Spleen (tissue), 11 donors: ENCODE data around the gene EPHA4. TPM values are rescaled to one million over a fixed set of nuclear protein-coding genes. Genes with fewer than 3 reads are reported as not detected.

Experiments used
- DNase-seq: peaks from one replicate; pipeline ENCODE4 v3.0.0-alpha.2; 2020
- H3K27ac ChIP-seq, 8 donors: fragments of 200-600 bp; sonication (generic) in 7 of 8; 1 replicate in 4 of 8; 2 replicates in 4 of 8; pipeline versions ENCODE4 v1.5.0 to v1.8.0; 2016 to 2021; ENCODE audit warnings: inconsistent platforms in 4 of 8, mild to moderate bottlenecking in 4 of 8, moderate library complexity in 1 of 8
- H3K27me3 ChIP-seq, 7 donors: fragments of 200-600 bp; sonication (generic) in 6 of 7; replicated peaks in 1 of 7; 1 replicate in 4 of 7; 2 replicates in 3 of 7; pipeline versions ENCODE4 v1.5.0 to v1.8.0; 2016 to 2021; ENCODE audit warnings: inconsistent platforms in 3 of 7, mild to moderate bottlenecking in 1 of 7
- H3K36me3 ChIP-seq, 6 donors: fragments of 200-600 bp; sonication (generic) in 5 of 6; 1 replicate in 4 of 6; 2 replicates in 2 of 6; pipeline versions ENCODE4 v1.5.0 to v1.8.0; 2016 to 2021; ENCODE audit warnings: inconsistent platforms in 2 of 6
- H3K4me1 ChIP-seq, 6 donors: fragments of 200-600 bp; sonication (generic) in 5 of 6; 1 replicate in 3 of 6; 2 replicates in 3 of 6; pipeline versions ENCODE4 v1.5.0 to v1.8.0; 2016 to 2021; ENCODE audit warnings: inconsistent platforms in 3 of 6
- H3K4me3 ChIP-seq, 8 donors: fragments of 200-600 bp; sonication (generic) in 7 of 8; 1 replicate in 4 of 8; 2 replicates in 4 of 8; pipeline versions ENCODE4 v1.5.0 to v1.8.0; 2016 to 2021; ENCODE audit warnings: inconsistent platforms in 4 of 8, mild to moderate bottlenecking in 4 of 8, moderate library complexity in 2 of 8
- H3K9me3 ChIP-seq, 8 donors: fragments of 200-600 bp; sonication (generic) in 7 of 8; 1 replicate in 4 of 8; 2 replicates in 4 of 8; pipeline versions ENCODE4 v1.5.0 to v1.8.0; 2016 to 2021; ENCODE audit warnings: inconsistent platforms in 4 of 8
- POLR2A ChIP-seq, 3 donors: fragments of 450-650 bp; IDR thresholded peaks; one replicate each; pipeline ENCODE4 v1.5.1; 2017; ENCODE audit warnings: antibody characterized with exemption in 3 of 3, mild to moderate bottlenecking in 1 of 3
- POLR2AphosphoS5 ChIP-seq, 3 donors: sonication (generic); formaldehyde crosslinking; IDR thresholded peaks; one replicate each; pipeline ENCODE4 v1.5.1; 2017; ENCODE audit warnings: antibody characterized with exemption in 3 of 3
- WGBS, 5 donors: extraction: QIAGEN DNeasy Blood & Tissue Kit in 3 of 5; methylation state at CpG; one replicate each; pipeline versions ENCODE4 v1.1.5 to v1.1.7; 2013 to 2018; 5-methylcytosine and 5-hydroxymethylcytosine counted together
- intact Hi-C: fragments of 100-400 bp; cut with DNase I; formaldehyde crosslinking; loops from one replicate; pipeline ENCODE4 v1.15.0; 2023; ENCODE audit warnings: low total_unique reads
- polyA plus RNA-seq, 3 donors: library from polyadenylated mRNA; stranded (reverse); fragments of 200-250 nt; gene quantifications; one replicate each; pipeline ENCODE4 v1.2.1, GENCODE V29; 2013
- total RNA-seq, 7 donors: library from RNA; depleted of rRNA in 3 of 7; stranded (reverse); fragments of >200 nt in 3 of 7; fragmentation: NEBNext Ultra II Directional in 4 of 7; extraction: Animal tissue kit (Norgen Biotek cat#: 25700) in 4 of 7; gene quantifications; one replicate each; pipeline versions ENCODE4 v1.1.0 to v1.2.1, GENCODE V29; 2016 to 2021
- TF ChIP-seq, protein P1 (sequence below), 11 experiments: fragments of 200-600 bp in 7 of 11; fragments of 450-650 bp in 4 of 11; sonication (generic) in 4 of 11; IDR thresholded peaks in 8 of 11; conservative IDR thresholded peaks in 3 of 11; 1 replicate in 7 of 11; 2 replicates in 4 of 11; pipeline versions ENCODE4 v1.4.0 to v1.8.0; 2016 to 2021; ENCODE audit warnings: antibody characterized with exemption in 11 of 11, inconsistent platforms in 4 of 11, mild to moderate bottlenecking in 1 of 11
- donor health status: healthy with polysubstance abuse.
- donor health status: DM: no; HTN: no; CAD: no; lungs with moderate emphysema.
- donor health status: DM: no; HTN: no; CAD: no.
- donor health status: Bipolar disorder and iron deficiency.
- donor health status: healthy.
- donor health status: DM: no; HTN: no; CAD: no.
- donor health status: DM: yes; HTN: yes; CAD: no.

Gene EPHA4
- total and polyA plus RNA-seq, 10 donors = 0.80 to 21.0 (median 14.0) TPM

DNA sequence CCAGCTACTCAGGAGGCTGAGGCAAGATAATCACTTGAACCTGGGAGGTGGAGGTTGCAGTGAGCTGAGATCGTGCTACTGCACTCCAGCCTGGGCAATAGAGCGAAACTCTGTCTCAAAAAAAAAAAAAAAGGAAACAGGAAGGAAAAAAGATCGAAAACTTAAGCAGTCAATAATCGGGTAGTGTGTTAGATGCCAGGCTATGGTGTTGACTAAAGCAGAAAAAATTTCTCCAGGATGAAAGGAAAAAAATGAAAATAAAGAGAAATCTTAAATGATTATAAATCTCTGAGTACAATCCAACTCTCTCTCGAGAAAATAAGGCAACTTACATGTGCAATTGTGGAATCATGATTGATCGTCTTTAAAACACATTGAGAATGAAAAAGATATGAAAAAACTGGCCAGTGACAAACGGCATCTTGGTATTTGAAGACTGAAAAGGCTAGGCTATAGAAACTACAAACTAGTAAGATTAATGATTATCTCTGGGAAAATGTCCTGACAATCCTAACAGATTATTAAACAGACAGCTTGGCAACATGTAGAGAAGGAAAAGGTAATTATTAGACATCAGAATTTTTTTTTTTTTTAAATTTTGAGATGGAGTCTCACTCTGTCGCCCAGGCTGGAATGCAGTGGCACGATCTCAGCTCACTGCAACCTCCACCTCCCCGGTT lies 16.3 kb upstream of the EPHA4 start:
- Histone ChIP-seq H3K4me3 (no peak overlapping the region), H3K27ac (no peak overlapping the region), H3K27me3 (peaks cover 0 to 12% (median 0%) of the 10 kb centered on the region in 7 donors), H3K9me3 (no peaks in the 10 kb centered on the region), H3K36me3 (no peaks in the 10 kb centered on the region), H3K4me1 (no peaks in the 10 kb centered on the region)
- TF ChIP-seq, protein P1, sequence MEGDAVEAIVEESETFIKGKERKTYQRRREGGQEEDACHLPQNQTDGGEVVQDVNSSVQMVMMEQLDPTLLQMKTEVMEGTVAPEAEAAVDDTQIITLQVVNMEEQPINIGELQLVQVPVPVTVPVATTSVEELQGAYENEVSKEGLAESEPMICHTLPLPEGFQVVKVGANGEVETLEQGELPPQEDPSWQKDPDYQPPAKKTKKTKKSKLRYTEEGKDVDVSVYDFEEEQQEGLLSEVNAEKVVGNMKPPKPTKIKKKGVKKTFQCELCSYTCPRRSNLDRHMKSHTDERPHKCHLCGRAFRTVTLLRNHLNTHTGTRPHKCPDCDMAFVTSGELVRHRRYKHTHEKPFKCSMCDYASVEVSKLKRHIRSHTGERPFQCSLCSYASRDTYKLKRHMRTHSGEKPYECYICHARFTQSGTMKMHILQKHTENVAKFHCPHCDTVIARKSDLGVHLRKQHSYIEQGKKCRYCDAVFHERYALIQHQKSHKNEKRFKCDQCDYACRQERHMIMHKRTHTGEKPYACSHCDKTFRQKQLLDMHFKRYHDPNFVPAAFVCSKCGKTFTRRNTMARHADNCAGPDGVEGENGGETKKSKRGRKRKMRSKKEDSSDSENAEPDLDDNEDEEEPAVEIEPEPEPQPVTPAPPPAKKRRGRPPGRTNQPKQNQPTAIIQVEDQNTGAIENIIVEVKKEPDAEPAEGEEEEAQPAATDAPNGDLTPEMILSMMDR (IDR thresholded peaks at IDR 0.05 in 8 of 11, conservative IDR thresholded peaks at IDR 0.05 in 3 of 11) = no peak
- TF ChIP-seq POLR2AphosphoS5 (IDR thresholded peaks at IDR 0.05) (no peak), POLR2A (IDR thresholded peaks at IDR 0.05) (no peak)
- intact Hi-C loops = no loop called here
- no peak for DNase-seq
- WGBS, 5 donors = 79 to 86% (median 81%) methylated on average over 10 of the region's 10 CpGs

DNA sequence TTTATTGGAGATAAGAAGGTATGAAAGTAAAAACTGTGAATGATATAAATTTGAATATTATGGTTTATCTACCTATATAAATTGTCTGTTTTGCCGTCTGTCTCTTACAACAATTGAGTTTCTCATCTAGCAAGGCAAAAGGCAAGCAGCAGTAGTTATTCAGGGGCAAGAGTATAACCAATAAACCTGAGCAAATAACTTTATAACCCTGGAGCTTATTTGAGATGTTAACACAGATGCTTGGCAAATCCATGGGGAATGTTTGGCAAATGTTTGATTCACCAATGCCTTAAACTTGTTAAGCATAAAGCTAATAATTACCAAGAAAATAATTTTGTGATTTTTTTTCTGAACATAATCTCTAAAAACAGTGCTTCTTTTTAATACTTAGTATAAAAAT lies 9.9 kb upstream of the EPHA4 start:
- Histone ChIP-seq H3K27me3 (peaks cover 0 to 29% (median 9%) of the 10 kb centered on the region in 7 donors), H3K36me3 (no peaks in the 10 kb centered on the region), H3K4me1 (no peaks in the 10 kb centered on the region), H3K9me3 (no peaks in the 10 kb centered on the region), H3K4me3 (no peak overlapping the region), H3K27ac (no peak overlapping the region)
- no peak for DNase-seq
- 77 to 97% (median 84%) methylated on average over 1 of the region's 1 CpG for WGBS, 5 donors
- TF ChIP-seq, protein P1 (IDR thresholded peaks at IDR 0.05 in 8 of 11, conservative IDR thresholded peaks at IDR 0.05 in 3 of 11) = no peak
- TF ChIP-seq POLR2AphosphoS5 (IDR thresholded peaks at IDR 0.05) (no peak), POLR2A (IDR thresholded peaks at IDR 0.05) (no peak)
- intact Hi-C loops = no loop called here

DNA sequence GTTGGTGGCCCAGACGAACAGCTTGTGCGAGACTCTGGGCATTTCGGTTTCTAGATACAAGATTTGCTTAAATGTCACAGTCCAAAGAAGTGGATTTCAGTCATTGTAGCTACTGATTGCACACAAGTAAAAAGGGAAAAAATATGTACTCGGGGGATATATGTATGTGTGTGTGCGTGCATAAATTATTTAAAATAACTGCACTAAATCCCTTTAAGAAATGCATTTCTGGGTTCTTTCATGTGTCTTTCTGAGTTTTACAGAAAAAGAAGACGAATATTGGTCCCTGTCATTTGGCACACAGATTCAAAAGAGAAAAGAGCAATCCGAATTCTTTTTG lies 2.1 kb upstream of the EPHA4 start:
- TF ChIP-seq, protein P1 (IDR thresholded peaks at IDR 0.05 in 8 of 11, conservative IDR thresholded peaks at IDR 0.05 in 3 of 11) = no peak
- no peak for TF ChIP-seq POLR2A (IDR thresholded peaks at IDR 0.05)
- TF ChIP-seq POLR2AphosphoS5 (IDR thresholded peaks at IDR 0.05) = no peak
- 11 to 20% (median 12%) methylated on average over 7 of the region's 7 CpGs for WGBS, 5 donors
- intact Hi-C loops = loop anchor here (2.0 to 5.0 kb wide), 2 partner anchors 887 to 1837 kb away; no protein-coding TSS in a partner anchor
- Histone ChIP-seq H3K9me3 (no peaks in the 10 kb centered on the region), H3K27ac (no peak overlapping the region), H3K27me3 (peaks cover 0 to 91% (median 37%) of the 10 kb centered on the region in 7 donors), H3K4me3 (peak overlapping the region; percentile 60 to 84 (median 67)), H3K36me3 (no peaks in the 10 kb centered on the region), H3K4me1 (peaks cover 5 to 58% (median 41%) of the 10 kb centered on the region in 6 donors)
- no peak for DNase-seq

DNA sequence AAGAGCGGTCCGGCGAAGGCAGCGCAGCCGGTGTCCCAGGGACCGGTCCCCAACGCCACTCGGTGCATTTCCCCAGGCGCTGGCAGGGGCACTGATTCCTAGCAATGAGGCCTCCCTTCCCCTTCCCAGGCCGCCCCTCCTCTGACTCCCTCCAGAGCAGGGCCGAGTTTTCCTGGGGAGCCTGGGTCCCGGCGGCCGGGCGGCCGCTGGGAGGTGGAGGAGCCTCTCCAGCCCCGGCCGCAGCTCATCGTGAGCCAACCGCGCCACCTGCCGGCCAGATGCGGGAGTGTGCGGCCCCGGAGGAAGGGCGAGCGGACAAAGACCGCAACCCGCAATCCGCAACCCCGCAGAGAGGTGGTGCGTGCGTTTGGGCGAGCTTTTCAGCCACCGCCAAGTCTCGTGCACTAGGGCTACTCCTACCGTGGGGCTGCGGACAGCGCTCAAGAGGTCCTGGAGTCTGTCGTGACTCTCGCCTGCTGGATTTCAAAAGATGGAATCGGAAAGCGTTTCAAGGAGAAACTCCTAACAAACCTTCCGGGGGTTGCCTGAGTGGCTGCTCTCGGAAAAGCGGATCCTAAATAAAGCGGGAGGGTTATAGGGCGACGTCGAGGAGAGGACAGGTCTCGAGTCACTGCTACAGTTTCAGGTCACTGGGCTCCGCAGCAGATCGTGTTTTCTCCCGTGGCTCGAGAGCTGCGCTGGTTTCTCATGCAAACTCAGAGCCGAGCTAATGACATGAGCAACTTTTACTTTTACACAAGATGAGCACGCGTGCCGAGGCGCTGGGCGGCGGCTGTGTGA lies 1.5 kb upstream of the EPHA4 start:
- peaks cover 5 to 58% (median 42%) of the 10 kb centered on the region in 6 donors for H3K4me1 ChIP-seq
- peak overlapping the region; percentile 60 to 84 (median 67) for H3K4me3 ChIP-seq
- H3K9me3 ChIP-seq = no peaks in the 10 kb centered on the region
- peaks cover 0 to 97% (median 40%) of the 10 kb centered on the region in 7 donors for H3K27me3 ChIP-seq
- peak; percentile 96 for DNase-seq
- intact Hi-C loops = loop anchor here (2.0 to 5.0 kb wide), 2 partner anchors 887 to 1836 kb away; no protein-coding TSS in a partner anchor
- peak overlapping the region in 6 of 8 donors; percentile 74 to 81 (median 78) for H3K27ac ChIP-seq
- no peaks in the 10 kb centered on the region for H3K36me3 ChIP-seq
- WGBS, 5 donors = 0 to 1% (median 1%) methylated on average over 32 to 63 of the region's 63 CpGs
- TF ChIP-seq, protein P1 (IDR thresholded peaks at IDR 0.05 in 8 of 11, conservative IDR thresholded peaks at IDR 0.05 in 3 of 11) = peak; percentile 89 to 99 (median 96)
- TF ChIP-seq POLR2A (IDR thresholded peaks at IDR 0.05) = no peak
- peak in 1 of 3 donors; percentile 57 for TF ChIP-seq POLR2AphosphoS5 (IDR thresholded peaks at IDR 0.05)
